KMS-11 (cell line): ENCODE data around the gene FCGR2B.
"Not testable (repeated sequence)": the region's sequence is repeated elsewhere in the genome, so short reads cannot be mapped to it uniquely, and the experiment has no call there.

ENCODE experiments used
- H2AFZ ChIP-seq: fragments of 200-600 bp; sonication (generic); 2 replicates; pipeline ENCODE4 v1.6.1; 2016; ENCODE audit warnings: antibody characterized with exemption, mixed run types, low read depth
- H3K27ac ChIP-seq: fragments of 200-600 bp; sonication (generic); 2 replicates; pipeline ENCODE4 v1.6.1; 2016; ENCODE audit warnings: mild to moderate bottlenecking, mixed run types
- H3K27me3 ChIP-seq: fragments of 200-600 bp; sonication (generic); 2 replicates; pipeline ENCODE4 v1.6.1; 2017; ENCODE audit warnings: mild to moderate bottlenecking, low read depth, mixed run types, moderate library complexity; ENCODE audit not compliant: insufficient read depth
- H3K36me3 ChIP-seq: fragments of 200-600 bp; sonication (generic); 2 replicates; pipeline ENCODE4 v1.6.1; 2017; ENCODE audit warnings: mild to moderate bottlenecking, mixed run types; ENCODE audit not compliant: insufficient read depth
- H3K4me1 ChIP-seq: fragments of 200-600 bp; sonication (generic); 2 replicates; pipeline ENCODE4 v1.6.1; 2016; ENCODE audit warnings: mild to moderate bottlenecking, low read depth, mixed run types; ENCODE audit not compliant: poor library complexity, severe bottlenecking
- H3K4me2 ChIP-seq: fragments of 200-600 bp; sonication (generic); 2 replicates; pipeline ENCODE4 v1.7.0; 2016; ENCODE audit warnings: mild to moderate bottlenecking, mixed run types
- H3K4me3 ChIP-seq: fragments of 200-600 bp; sonication (generic); IDR thresholded peaks from 2 replicates; pipeline ENCODE4 v1.6.1; 2017; ENCODE audit warnings: low read depth, low read length, mixed read lengths; ENCODE audit not compliant: insufficient read depth
- H3K79me2 ChIP-seq: fragments of 200-600 bp; sonication (generic); 2 replicates; pipeline ENCODE4 v1.6.1; 2016; ENCODE audit warnings: low read depth, mixed run types; ENCODE audit not compliant: insufficient read depth
- H3K9ac ChIP-seq: fragments of 200-600 bp; sonication (generic); 2 replicates; pipeline ENCODE4 v1.6.1; 2016; ENCODE audit warnings: mild to moderate bottlenecking, mixed run types
- H4K20me1 ChIP-seq: fragments of 200-600 bp; sonication (generic); 2 replicates; pipeline ENCODE4 v1.6.1; 2016; ENCODE audit warnings: mild to moderate bottlenecking, mixed run types; ENCODE audit not compliant: insufficient read depth
- TF ChIP-seq, protein P1 (sequence below): fragments of 200-600 bp; sonication (generic); conservative IDR thresholded peaks from 2 replicates; pipeline ENCODE4 v1.6.1; 2017; ENCODE audit warnings: low read depth, mild to moderate bottlenecking, antibody characterized with exemption, low read length, moderate library complexity, mixed read lengths

Gene FCGR2B

DNA sequence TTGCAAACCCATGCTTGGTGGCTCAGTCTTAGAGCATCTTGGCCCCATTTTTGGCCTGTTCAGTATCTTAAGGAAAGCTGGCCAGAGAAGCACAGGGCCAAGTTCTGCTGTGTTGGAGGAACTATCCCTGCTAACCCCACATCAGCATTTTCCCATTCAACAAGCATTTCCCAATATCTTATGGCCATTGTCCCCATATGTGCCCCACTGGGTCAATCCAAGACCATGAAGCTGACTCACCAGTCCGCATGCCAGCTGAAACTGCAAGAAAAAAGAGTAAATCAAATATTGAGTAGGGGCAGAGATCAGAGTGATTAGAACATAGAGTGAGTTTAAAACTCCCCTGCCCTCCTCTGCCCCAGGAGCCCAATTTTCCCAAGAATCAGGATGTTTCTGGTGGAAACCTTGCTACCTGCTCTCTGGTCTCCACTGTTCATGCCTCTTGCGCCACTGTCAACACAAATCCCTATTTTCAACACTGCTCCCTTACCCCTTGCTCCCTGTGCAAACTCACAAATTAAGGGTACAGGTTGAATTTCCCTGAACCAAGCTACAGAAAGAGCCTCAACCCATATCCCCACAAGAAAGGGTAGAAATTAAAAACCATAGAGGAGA, 32.7 kb upstream of the FCGR2B start:
- not testable (repeated sequence) for H3K27me3 ChIP-seq, H3K27ac ChIP-seq, H3K4me1 ChIP-seq, H3K4me2 ChIP-seq, H4K20me1 ChIP-seq, H3K79me2 ChIP-seq, H3K36me3 ChIP-seq, H3K4me3 ChIP-seq, H2AFZ ChIP-seq, H3K9ac ChIP-seq

DNA sequence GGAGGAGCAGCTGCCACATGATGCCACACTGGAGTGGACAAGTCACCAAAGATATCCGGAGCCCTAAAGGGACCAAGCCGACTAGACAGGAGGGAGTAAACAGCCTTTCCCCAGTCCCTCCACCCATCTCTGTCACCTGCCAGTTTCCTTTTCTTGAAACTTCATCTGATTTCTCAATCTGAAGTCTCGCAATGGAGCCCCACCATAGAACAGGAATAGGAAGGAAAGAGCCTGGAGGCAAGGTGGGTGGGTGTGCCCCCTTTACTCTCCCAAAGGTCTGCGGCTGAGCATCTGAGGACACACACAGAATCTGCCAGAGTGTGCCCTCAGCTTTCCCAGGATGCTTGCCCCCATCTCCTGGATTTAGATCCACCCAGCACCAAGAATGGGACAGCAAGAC, 31.9 kb upstream of the FCGR2B start, which contains the start of gene FCGR3B:
FCGR3B (minus strand) TSS at position 101 of the 400 bp plus-strand sequence; CDS start at position 19, 82 bp downstream.
- H3K79me2 ChIP-seq, result no peaks in the 10 kb centered on the region
- no peaks in the 10 kb centered on the region for H3K4me1 ChIP-seq
- TF ChIP-seq, protein P1, sequence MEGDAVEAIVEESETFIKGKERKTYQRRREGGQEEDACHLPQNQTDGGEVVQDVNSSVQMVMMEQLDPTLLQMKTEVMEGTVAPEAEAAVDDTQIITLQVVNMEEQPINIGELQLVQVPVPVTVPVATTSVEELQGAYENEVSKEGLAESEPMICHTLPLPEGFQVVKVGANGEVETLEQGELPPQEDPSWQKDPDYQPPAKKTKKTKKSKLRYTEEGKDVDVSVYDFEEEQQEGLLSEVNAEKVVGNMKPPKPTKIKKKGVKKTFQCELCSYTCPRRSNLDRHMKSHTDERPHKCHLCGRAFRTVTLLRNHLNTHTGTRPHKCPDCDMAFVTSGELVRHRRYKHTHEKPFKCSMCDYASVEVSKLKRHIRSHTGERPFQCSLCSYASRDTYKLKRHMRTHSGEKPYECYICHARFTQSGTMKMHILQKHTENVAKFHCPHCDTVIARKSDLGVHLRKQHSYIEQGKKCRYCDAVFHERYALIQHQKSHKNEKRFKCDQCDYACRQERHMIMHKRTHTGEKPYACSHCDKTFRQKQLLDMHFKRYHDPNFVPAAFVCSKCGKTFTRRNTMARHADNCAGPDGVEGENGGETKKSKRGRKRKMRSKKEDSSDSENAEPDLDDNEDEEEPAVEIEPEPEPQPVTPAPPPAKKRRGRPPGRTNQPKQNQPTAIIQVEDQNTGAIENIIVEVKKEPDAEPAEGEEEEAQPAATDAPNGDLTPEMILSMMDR, result no peak
- no peaks in the 10 kb centered on the region for H3K36me3 ChIP-seq
- no peak within 1 kb of the TSS for H3K4me3 ChIP-seq
- no peak within 1 kb of the TSS for H3K9ac ChIP-seq
- no peak within 1 kb of the TSS for H3K27ac ChIP-seq
- no peak within 1 kb of the TSS for H2AFZ ChIP-seq
- no peaks in the 10 kb centered on the region for H4K20me1 ChIP-seq
- H3K27me3 ChIP-seq, result no peaks in the 10 kb centered on the region
- H3K4me2 ChIP-seq, result no peak within 1 kb of the TSS

DNA sequence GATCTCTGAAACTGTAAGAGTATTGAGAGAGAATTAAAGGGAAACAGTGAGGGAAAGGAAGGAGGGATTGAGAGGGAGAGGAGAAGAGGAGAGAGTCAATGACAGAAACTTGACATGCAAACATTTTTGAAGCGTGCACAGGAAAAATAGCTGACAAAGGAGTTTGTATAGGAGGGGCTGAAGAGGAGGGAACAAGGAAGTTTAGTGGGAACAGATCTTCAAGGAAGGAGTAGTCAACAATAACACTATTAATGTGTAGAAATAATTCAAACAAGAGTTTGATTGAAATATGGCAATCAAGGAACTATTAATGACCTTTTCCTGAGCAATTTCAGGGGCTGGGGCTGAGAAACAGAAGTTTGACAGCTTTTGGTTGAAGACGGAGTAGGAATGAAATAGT, 27.9 kb upstream of the FCGR2B start:
- H3K4me2 ChIP-seq, H3K36me3 ChIP-seq, H3K79me2 ChIP-seq: not testable (repeated sequence)

DNA sequence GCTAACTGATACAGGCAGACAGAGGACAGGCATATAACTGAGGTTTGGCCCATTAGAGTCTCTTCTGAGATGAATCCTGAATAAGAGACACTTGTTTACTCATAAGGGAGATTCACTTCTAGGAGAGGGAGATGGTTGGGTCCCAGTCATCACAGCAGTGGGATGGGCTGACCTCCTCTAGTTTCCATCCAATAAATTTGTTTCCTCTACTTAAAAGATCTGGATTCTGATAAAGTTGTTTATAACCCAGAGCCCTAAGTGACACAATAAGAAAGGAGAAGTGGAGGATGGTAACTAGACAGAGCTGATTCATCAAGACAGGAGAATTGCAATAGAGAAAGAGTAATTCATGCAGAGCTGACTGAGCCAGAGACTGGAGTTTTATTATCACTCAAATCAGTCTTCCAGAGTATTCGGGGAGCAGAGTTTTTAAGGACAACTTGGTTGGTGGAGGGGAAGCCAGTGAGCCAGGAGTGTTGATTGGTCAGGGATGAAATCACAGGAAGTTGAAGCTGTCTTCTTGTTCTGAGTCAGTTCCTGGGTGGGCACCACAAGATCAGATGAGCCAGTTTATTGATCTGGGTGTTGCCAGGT, 26.7 kb upstream of the FCGR2B start:
- H3K4me1 ChIP-seq, H3K36me3 ChIP-seq, H3K9ac ChIP-seq, H3K27ac ChIP-seq, H3K27me3 ChIP-seq, H3K4me2 ChIP-seq, H2AFZ ChIP-seq, H4K20me1 ChIP-seq, H3K79me2 ChIP-seq, H3K4me3 ChIP-seq: not testable (repeated sequence)

More for the DNA sequence above, 27.9 kb upstream of the FCGR2B start:
- H3K9ac ChIP-seq, H3K27me3 ChIP-seq, H3K4me3 ChIP-seq, H4K20me1 ChIP-seq, H3K4me1 ChIP-seq, H3K27ac ChIP-seq, H2AFZ ChIP-seq: not testable (repeated sequence)

DNA sequence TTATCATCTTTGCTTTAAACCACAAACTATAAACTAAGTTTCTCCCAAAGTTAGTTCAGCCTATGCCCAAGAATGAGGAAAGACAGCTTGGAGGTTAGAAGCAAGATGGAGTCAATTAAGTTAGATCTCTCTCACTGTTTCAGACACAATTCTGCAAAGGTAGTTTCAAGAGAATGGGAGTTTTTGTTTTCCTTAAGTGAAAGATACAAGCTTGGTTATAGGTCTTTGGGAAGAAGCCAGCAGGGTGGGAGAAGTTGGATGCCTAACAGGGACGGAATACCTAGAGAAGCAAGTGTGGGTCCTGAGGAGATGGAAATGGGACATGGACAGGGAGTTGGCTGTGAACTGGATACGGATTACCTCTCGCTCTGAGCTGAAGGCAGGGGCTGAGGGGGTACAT, 26.0 kb upstream of the FCGR2B start:
- not testable (repeated sequence) for H3K27me3 ChIP-seq, H3K4me1 ChIP-seq, H3K79me2 ChIP-seq, H4K20me1 ChIP-seq, H2AFZ ChIP-seq, H3K36me3 ChIP-seq, H3K9ac ChIP-seq, H3K27ac ChIP-seq, H3K4me2 ChIP-seq, H3K4me3 ChIP-seq

DNA sequence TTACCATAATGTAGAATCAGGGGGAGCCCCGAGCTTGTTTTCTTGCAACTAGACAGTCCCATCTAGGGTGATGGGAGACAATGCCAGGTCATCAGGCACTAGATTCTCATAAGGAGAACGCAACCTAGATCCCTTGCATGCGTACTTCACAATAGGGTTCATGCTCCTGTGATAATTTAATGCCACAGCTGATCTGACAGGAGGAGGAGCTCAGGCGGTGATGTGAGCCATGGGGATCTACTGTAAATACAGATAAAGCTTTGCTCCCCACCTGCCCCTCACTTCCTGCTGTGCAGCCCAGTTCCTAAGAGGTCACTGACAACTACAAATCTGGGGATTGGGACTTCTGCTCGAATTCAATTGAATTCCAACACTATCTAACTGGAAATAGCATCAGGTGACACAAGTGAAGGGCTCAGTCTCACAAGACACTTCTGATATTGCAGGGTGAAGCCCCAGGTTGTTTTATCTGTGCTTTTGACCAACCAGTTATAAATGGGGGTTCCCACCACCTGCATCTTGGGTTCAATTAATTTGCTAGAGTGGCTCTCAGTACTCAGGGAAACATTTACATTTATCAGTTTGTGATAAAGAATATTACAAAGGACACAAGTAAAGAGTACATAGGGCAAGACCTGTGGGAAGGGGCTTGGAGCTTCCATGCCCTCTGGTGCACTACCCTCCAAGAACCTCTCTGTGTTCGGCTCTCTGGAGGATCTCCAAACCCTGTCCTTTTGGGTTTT, 24.5 kb upstream of the FCGR2B start:
- H3K4me2 ChIP-seq, H3K36me3 ChIP-seq, H2AFZ ChIP-seq, H3K27me3 ChIP-seq, H4K20me1 ChIP-seq, H3K79me2 ChIP-seq, H3K27ac ChIP-seq, H3K4me3 ChIP-seq, H3K9ac ChIP-seq, H3K4me1 ChIP-seq: not testable (repeated sequence)

DNA sequence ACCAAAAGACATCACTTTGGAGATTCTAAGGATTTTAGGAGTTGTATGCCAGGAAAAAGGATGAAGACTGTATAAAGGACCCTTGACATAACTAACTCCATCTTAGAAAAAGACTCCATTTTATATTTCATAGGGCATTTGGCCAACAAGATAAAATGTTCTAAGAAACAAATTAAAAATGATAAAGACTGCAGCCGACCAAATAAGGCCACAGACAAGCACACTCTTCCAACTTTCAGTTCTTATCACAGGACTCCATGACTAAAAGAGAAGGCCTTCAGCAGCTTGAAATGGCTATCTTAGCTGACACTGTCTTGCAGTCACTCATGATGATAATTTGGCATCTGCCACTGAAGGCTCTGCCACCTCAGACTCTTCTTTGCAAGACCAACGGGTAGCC, 23.7 kb upstream of the FCGR2B start:
- H3K4me2 ChIP-seq, H3K79me2 ChIP-seq, H3K9ac ChIP-seq, H3K4me3 ChIP-seq, H3K27ac ChIP-seq, H3K4me1 ChIP-seq, H3K27me3 ChIP-seq, H3K36me3 ChIP-seq, H4K20me1 ChIP-seq, H2AFZ ChIP-seq: not testable (repeated sequence)
